Measurements from ENCODE around the gene EIF5A2. TPM values are rescaled to one million over a fixed set of nuclear protein-coding genes. Genes with fewer than 3 reads are reported as not detected.
"Not testable (repeated sequence)": the region's sequence is repeated elsewhere in the genome, so short reads cannot be mapped to it uniquely, and the experiment has no call there.

The EIF5A2 gene
- total RNA-seq, 4 donors from 2014 or later: 0.86 to 9.5 (median 1.5) TPM

GRCh38 chr3:170949211-170949610 lies 40.8 kb upstream of the EIF5A2 start:
- ATAC-seq (no peak), DNase-seq (no peak)
- Histone ChIP-seq H3K36me3 (no peaks in the 10 kb centered on the region), H3K4me3 (no peak overlapping the region), H3K27me3 (no peaks in the 10 kb centered on the region), H3K27ac (no peak overlapping the region), H3K4me1 (no peaks in the 10 kb centered on the region), H3K9me3 (no peaks in the 10 kb centered on the region)
- TF ChIP-seq CTCF (IDR thresholded peaks at IDR 0.05 in 4 of 5, conservative IDR thresholded peaks at IDR 0.05 in 1 of 5): no peak
- no peak for TF ChIP-seq POLR2A (IDR thresholded peaks at IDR 0.05)
- in situ Hi-C loops (cut with MboI; ENCODE audit: low sequenced_read_pairs in 4 of 4) (no loop called here), intact Hi-C loops (cut with DNase I; ENCODE audit: low total_unique reads) (no loop called here)

GRCh38 chr3:170947018-170947769 lies 38.8 kb upstream of the EIF5A2 start:
- no peaks in the 10 kb centered on the region for H3K36me3 ChIP-seq
- intact Hi-C loops (cut with DNase I; ENCODE audit: low total_unique reads) (no loop called here), in situ Hi-C loops (cut with MboI; ENCODE audit: low sequenced_read_pairs in 4 of 4) (no loop called here)
- H3K4me1 ChIP-seq: no peaks in the 10 kb centered on the region
- no peak for TF ChIP-seq CTCF (IDR thresholded peaks at IDR 0.05 in 4 of 5, conservative IDR thresholded peaks at IDR 0.05 in 1 of 5)
- no peak for TF ChIP-seq POLR2A (IDR thresholded peaks at IDR 0.05)
- no peak for ATAC-seq
- no peak overlapping the region for H3K27ac ChIP-seq
- no peaks in the 10 kb centered on the region for H3K9me3 ChIP-seq
- H3K27me3 ChIP-seq: no peaks in the 10 kb centered on the region
- H3K4me3 ChIP-seq: no peak overlapping the region
- no peak for DNase-seq

- Histone ChIP-seq H3K4me3 (no peak overlapping the region), H3K4me1 (no peaks in the 10 kb centered on the region), H3K36me3 (no peaks in the 10 kb centered on the region), H3K27me3 (no peaks in the 10 kb centered on the region), H3K27ac (no peak overlapping the region), H3K9me3 (peaks cover 0 to 7% (median 0%) of the 10 kb centered on the region in 3 donors)
- DNase-seq (no peak), ATAC-seq (no peak)
- TF ChIP-seq CTCF (IDR thresholded peaks at IDR 0.05 in 4 of 5, conservative IDR thresholded peaks at IDR 0.05 in 1 of 5) (no peak), POLR2A (IDR thresholded peaks at IDR 0.05) (no peak)
- in situ Hi-C loops (cut with MboI; ENCODE audit: low sequenced_read_pairs in 4 of 4): no loop called here
- intact Hi-C loops (cut with DNase I; ENCODE audit: low total_unique reads): no loop called here
Observed at GRCh38 chr3:170942011-170942410, 33.6 kb upstream of the EIF5A2 start.

GRCh38 chr3:170941551-170941950 lies 33.1 kb upstream of the EIF5A2 start:
- Histone ChIP-seq H3K9me3 (peaks cover 0 to 7% (median 0%) of the 10 kb centered on the region in 3 donors), H3K4me1 (no peaks in the 10 kb centered on the region), H3K4me3 (no peak overlapping the region), H3K27me3 (no peaks in the 10 kb centered on the region), H3K36me3 (no peaks in the 10 kb centered on the region), H3K27ac (no peak overlapping the region)
- ATAC-seq (no peak), DNase-seq (no peak)
- in situ Hi-C loops (cut with MboI; ENCODE audit: low sequenced_read_pairs in 4 of 4) (no loop called here), intact Hi-C loops (cut with DNase I; ENCODE audit: low total_unique reads) (no loop called here)
- no peak for TF ChIP-seq CTCF (IDR thresholded peaks at IDR 0.05 in 4 of 5, conservative IDR thresholded peaks at IDR 0.05 in 1 of 5)
- no peak for TF ChIP-seq POLR2A (IDR thresholded peaks at IDR 0.05)

- DNase-seq; H3K27me3 ChIP-seq; in situ Hi-C loops (cut with MboI; ENCODE audit: low sequenced_read_pairs in 4 of 4); intact Hi-C loops (cut with DNase I; ENCODE audit: low total_unique reads); H3K4me1 ChIP-seq; H3K36me3 ChIP-seq; ATAC-seq; H3K27ac ChIP-seq; H3K4me3 ChIP-seq; H3K9me3 ChIP-seq: not testable (repeated sequence)
Observed at GRCh38 chr3:170933039-170933438, 24.6 kb upstream of the EIF5A2 start.

GRCh38 chr3:170923553-170923952 lies 15.1 kb upstream of the EIF5A2 start:
- H3K27me3 ChIP-seq; DNase-seq; H3K4me3 ChIP-seq; H3K9me3 ChIP-seq; H3K36me3 ChIP-seq; ATAC-seq; intact Hi-C loops (cut with DNase I; ENCODE audit: low total_unique reads); H3K4me1 ChIP-seq; H3K27ac ChIP-seq; in situ Hi-C loops (cut with MboI; ENCODE audit: low sequenced_read_pairs in 4 of 4): not testable (repeated sequence)
